Upper lobe of right lung (tissue), 1 donor: Measurements from ENCODE around the gene RBPJ. TPM values are rescaled to one million over a fixed set of nuclear protein-coding genes. Genes with fewer than 3 reads are reported as not detected.

ENCODE experiments used
- ATAC-seq: fragments of 200-7000 bp; cut with Tn5 transposase; one replicate; pipeline ENCODE4 v1.9.1; 2020; ENCODE audit warnings: mild to moderate bottlenecking, moderate library complexity
- DNase-seq: peaks from one replicate; pipeline ENCODE4 v3.0.0-alpha.2; 2020
- H3K27ac ChIP-seq: fragments of 200-600 bp; one replicate; pipeline ENCODE4 v1.8.0; 2022
- H3K27me3 ChIP-seq: fragments of 200-600 bp; one replicate; pipeline ENCODE4 v1.8.0; 2022; ENCODE audit warnings: mild to moderate bottlenecking
- H3K36me3 ChIP-seq: fragments of 200-600 bp; one replicate; pipeline ENCODE4 v1.8.0; 2022
- H3K4me1 ChIP-seq: fragments of 200-600 bp; one replicate; pipeline ENCODE4 v1.8.0; 2022
- H3K4me3 ChIP-seq: fragments of 200-600 bp; one replicate; pipeline ENCODE4 v1.8.0; 2022; ENCODE audit warnings: mild to moderate bottlenecking
- H3K9me3 ChIP-seq: fragments of 200-600 bp; one replicate; pipeline ENCODE4 v1.8.0; 2022
- CTCF ChIP-seq: fragments of 200-600 bp; IDR thresholded peaks from one replicate; pipeline ENCODE4 v1.8.0; 2022; ENCODE audit warnings: antibody characterized with exemption
- intact Hi-C: fragments of 100-400 bp; cut with DNase I; formaldehyde crosslinking; loops from one replicate; pipeline ENCODE4 v1.11.0; 2022
- total RNA-seq: library from RNA; stranded (reverse); fragmentation: NEBNext Ultra II Directional; extraction: Animal tissue kit (Norgen Biotek cat#: 25700); gene quantifications from one replicate; pipeline ENCODE4 v1.2.1, GENCODE V29; 2021
- donor health status: DM: no; HTN: yes; CAD: no; lungs with severe emphysema.

The RBPJ gene
- total RNA-seq, 1 donor from 2014 or later = 86.2 TPM

- H3K36me3 ChIP-seq = no peaks in the 10 kb centered on the region
- H3K4me3 ChIP-seq = no peak overlapping the region
- H3K27me3 ChIP-seq = no peaks in the 10 kb centered on the region
- peak; percentile 88 for ATAC-seq
- intact Hi-C loops = no loop called here
- no peak for DNase-seq
- H3K9me3 ChIP-seq = no peaks in the 10 kb centered on the region
- H3K27ac ChIP-seq = peak overlapping the region; percentile 73
- H3K4me1 ChIP-seq = peaks cover 14% of the 10 kb centered on the region
- TF ChIP-seq CTCF = no peak
Measured at GRCh38 chr4:26288355-26288909, 32.4 kb upstream of the RBPJ start.

GRCh38 chr4:26289401-26289800 is 31.4 kb upstream of the RBPJ start:
- ATAC-seq = no peak
- Histone ChIP-seq H3K4me3 (no peak overlapping the region), H3K9me3 (no peaks in the 10 kb centered on the region), H3K4me1 (peaks cover 14% of the 10 kb centered on the region), H3K27me3 (no peaks in the 10 kb centered on the region), H3K27ac (peak overlapping the region; percentile 32), H3K36me3 (no peaks in the 10 kb centered on the region)
- intact Hi-C loops = no loop called here
- TF ChIP-seq CTCF = no peak
- no peak for DNase-seq

- ATAC-seq = no peak
- Histone ChIP-seq H3K9me3 (no peaks in the 10 kb centered on the region), H3K27ac (no peak overlapping the region), H3K4me3 (no peak overlapping the region), H3K4me1 (peaks cover 14% of the 10 kb centered on the region), H3K36me3 (no peaks in the 10 kb centered on the region), H3K27me3 (no peaks in the 10 kb centered on the region)
- DNase-seq = no peak
- intact Hi-C loops = no loop called here
- TF ChIP-seq CTCF = no peak
Measured at GRCh38 chr4:26290321-26290720, 30.5 kb upstream of the RBPJ start.

- H3K27me3 ChIP-seq = no peaks in the 10 kb centered on the region
- peaks cover 11% of the 10 kb centered on the region for H3K4me1 ChIP-seq
- H3K36me3 ChIP-seq = no peaks in the 10 kb centered on the region
- no peak for ATAC-seq
- no peak for TF ChIP-seq CTCF
- no peaks in the 10 kb centered on the region for H3K9me3 ChIP-seq
- no peak for DNase-seq
- H3K27ac ChIP-seq = no peak overlapping the region
- H3K4me3 ChIP-seq = no peak overlapping the region
- intact Hi-C loops = no loop called here
Measured at GRCh38 chr4:26294904-26295303, 25.9 kb upstream of the RBPJ start.

- no peaks in the 10 kb centered on the region for H3K27me3 ChIP-seq
- H3K9me3 ChIP-seq = no peaks in the 10 kb centered on the region
- intact Hi-C loops = no loop called here
- H3K36me3 ChIP-seq = no peaks in the 10 kb centered on the region
- DNase-seq (no peak), ATAC-seq (no peak)
- H3K4me1 ChIP-seq = peaks cover 9% of the 10 kb centered on the region
- no peak overlapping the region for H3K4me3 ChIP-seq
- no peak for TF ChIP-seq CTCF
- no peak overlapping the region for H3K27ac ChIP-seq
Measured at GRCh38 chr4:26296021-26296420, 24.8 kb upstream of the RBPJ start.

- ATAC-seq (peak; percentile 59), DNase-seq (no peak)
- Histone ChIP-seq H3K9me3 (no peaks in the 10 kb centered on the region), H3K4me3 (no peak overlapping the region), H3K27ac (no peak overlapping the region), H3K4me1 (peaks cover 9% of the 10 kb centered on the region), H3K36me3 (no peaks in the 10 kb centered on the region), H3K27me3 (no peaks in the 10 kb centered on the region)
- no peak for TF ChIP-seq CTCF
- intact Hi-C loops = no loop called here
Measured at GRCh38 chr4:26296514-26296913, 24.3 kb upstream of the RBPJ start.
